H9 (cell line): ENCODE data around the gene DYRK1A. TPM values are rescaled to one million over a fixed set of nuclear protein-coding genes. Genes with fewer than 3 reads are reported as not detected.

Experiments
- DNase-seq: peaks from one replicate; pipeline ENCODE4 v3.0.0-alpha.2; 2017
- H2AFZ ChIP-seq: one replicate; pipeline ENCODE4 v1.6.1; 2013; ENCODE audit warnings: mild to moderate bottlenecking, low read length, control low read depth, moderate library complexity
- H2AK5ac ChIP-seq: 2 replicates; pipeline ENCODE4 v1.6.1; 2013; ENCODE audit warnings: low read length, control low read depth, mixed read lengths; ENCODE audit not compliant: insufficient read length
- H2BK120ac ChIP-seq: one replicate; pipeline ENCODE4 v1.6.1; 2013; ENCODE audit warnings: low read depth, mild to moderate bottlenecking, low read length, control low read depth, inconsistent platforms; ENCODE audit not compliant: poor library complexity, severe bottlenecking
- H2BK12ac ChIP-seq: 2 replicates; pipeline ENCODE4 v1.6.1; 2013; ENCODE audit warnings: low read length, control low read depth, mixed read lengths, low read depth; ENCODE audit not compliant: insufficient read length
- H2BK15ac ChIP-seq: 2 replicates; pipeline ENCODE4 v1.6.1; 2013; ENCODE audit warnings: low read depth, low read length, control low read depth
- H2BK20ac ChIP-seq: one replicate; pipeline ENCODE4 v1.6.1; 2013; ENCODE audit warnings: low read depth, mild to moderate bottlenecking, low read length, control low read depth, inconsistent platforms; ENCODE audit not compliant: poor library complexity, severe bottlenecking
- H2BK5ac ChIP-seq: 2 replicates; pipeline ENCODE4 v1.6.1; 2013; ENCODE audit warnings: low read length, control low read depth, mixed read lengths; ENCODE audit not compliant: insufficient read length
- H3K14ac ChIP-seq: 2 replicates; pipeline ENCODE4 v1.6.1; 2013; ENCODE audit warnings: low read length, control low read depth; ENCODE audit not compliant: insufficient read depth
- H3K18ac ChIP-seq: 2 replicates; pipeline ENCODE4 v1.6.1; 2013; ENCODE audit warnings: low read depth, mild to moderate bottlenecking, mixed read lengths, low read length, control low read depth; ENCODE audit not compliant: insufficient read length
- H3K23ac ChIP-seq: 2 replicates; pipeline ENCODE4 v1.6.1; 2013; ENCODE audit warnings: low read length, control low read depth, mixed read lengths, low read depth; ENCODE audit not compliant: insufficient read length
- H3K23me2 ChIP-seq: 2 replicates; pipeline ENCODE4 v1.6.1; 2013; ENCODE audit warnings: low read depth, mild to moderate bottlenecking, mixed read lengths, low read length, control low read depth; ENCODE audit not compliant: insufficient read length, poor library complexity, severe bottlenecking
- H3K27ac ChIP-seq: 2 replicates; pipeline ENCODE4 v1.5.1; 2013; ENCODE audit warnings: low read length, control low read depth, mixed read lengths, low read depth; ENCODE audit not compliant: insufficient read length
- H3K27me3 ChIP-seq: 2 replicates; pipeline ENCODE4 v1.6.1; 2013; ENCODE audit warnings: low read length, control low read depth, inconsistent platforms; ENCODE audit not compliant: insufficient read depth
- H3K4ac ChIP-seq: 2 replicates; pipeline ENCODE4 v1.6.1; 2013; ENCODE audit warnings: low read depth, mild to moderate bottlenecking, control low read depth, inconsistent platforms, low read length, moderate library complexity
- H3K4me1 ChIP-seq: 2 replicates; pipeline ENCODE4 v1.6.1; 2013; ENCODE audit warnings: low read length, control low read depth, inconsistent platforms; ENCODE audit not compliant: insufficient read depth
- H3K4me2 ChIP-seq: 2 replicates; pipeline ENCODE4 v1.6.1; 2013; ENCODE audit warnings: low read length, control low read depth, mixed read lengths; ENCODE audit not compliant: insufficient read length, insufficient read depth
- H3K56ac ChIP-seq: 2 replicates; pipeline ENCODE4 v1.6.1; 2013; ENCODE audit warnings: low read depth, mild to moderate bottlenecking, mixed read lengths, low read length, control low read depth; ENCODE audit not compliant: insufficient read length
- H3K79me1 ChIP-seq: 2 replicates; pipeline ENCODE4 v1.6.1; 2013; ENCODE audit warnings: low read depth, mild to moderate bottlenecking, moderate library complexity, low read length, control low read depth, inconsistent platforms; ENCODE audit not compliant: insufficient read depth, poor library complexity, severe bottlenecking
- H3K79me2 ChIP-seq: 2 replicates; pipeline ENCODE4 v1.6.1; 2013; ENCODE audit warnings: low read length, control low read depth, inconsistent platforms; ENCODE audit not compliant: insufficient read depth
- H3K9ac ChIP-seq: 2 replicates; pipeline ENCODE4 v1.6.1; 2013; ENCODE audit warnings: low read length, control low read depth, mixed read lengths; ENCODE audit not compliant: insufficient read length; ENCODE audit errors: extremely low read depth
- H3K9me3 ChIP-seq: one replicate; pipeline ENCODE4 v1.6.1; 2013; ENCODE audit warnings: low read depth, low read length, inconsistent platforms; ENCODE audit not compliant: control insufficient read depth
- H3T11ph ChIP-seq: one replicate; pipeline ENCODE4 v1.6.1; 2013; ENCODE audit warnings: mild to moderate bottlenecking, low read length, control low read depth, inconsistent platforms
- H4K20me1 ChIP-seq: one replicate; pipeline ENCODE4 v1.6.1; 2013; ENCODE audit not compliant: control insufficient read depth, insufficient read length, insufficient read depth
- H4K5ac ChIP-seq: 2 replicates; pipeline ENCODE4 v1.6.1; 2013; ENCODE audit warnings: low read depth, mild to moderate bottlenecking, mixed read lengths, low read length, control low read depth; ENCODE audit not compliant: insufficient read length
- H4K8ac ChIP-seq: replicated peaks from 2 replicates; pipeline ENCODE4 v1.6.1; 2013; ENCODE audit warnings: low read length, control low read depth, mixed read lengths, low read depth; ENCODE audit not compliant: insufficient read length
- H4K91ac ChIP-seq: 2 replicates; pipeline ENCODE4 v1.6.1; 2013; ENCODE audit warnings: low read depth, mild to moderate bottlenecking, moderate library complexity, mixed read lengths, low read length, control low read depth; ENCODE audit not compliant: insufficient read length
- H3K27ac Mint-ChIP-seq, 3 experiments: 2 replicates in 2 of 3; 3 replicates in 1 of 3; pipeline ENCODE4 v1.8.0; 2020 to 2021; ENCODE audit warnings: mixed read lengths in 3 of 3, mild to moderate bottlenecking in 1 of 3, moderate library complexity in 1 of 3
- H3K27me3 Mint-ChIP-seq: 2 replicates; pipeline ENCODE4 v1.8.0; 2021; ENCODE audit warnings: low read depth, mild to moderate bottlenecking, moderate library complexity, mixed read lengths
- H3K36me3 Mint-ChIP-seq, 3 experiments: 2 replicates in 2 of 3; 3 replicates in 1 of 3; pipeline ENCODE4 v1.8.0; 2020 to 2021; ENCODE audit warnings: low read depth in 3 of 3, mixed read lengths in 3 of 3; ENCODE audit not compliant: insufficient read depth in 1 of 3
- H3K4me1 Mint-ChIP-seq, 2 experiments: 2 replicates each; pipeline ENCODE4 v1.8.0; 2020; ENCODE audit warnings: mixed read lengths in 2 of 2
- H3K4me3 Mint-ChIP-seq, 2 experiments: 2 replicates in 1 of 2; 3 replicates in 1 of 2; pipeline ENCODE4 v1.8.0; 2020 to 2021; ENCODE audit warnings: mild to moderate bottlenecking in 2 of 2, mixed read lengths in 2 of 2, moderate library complexity in 1 of 2
- H3K9me3 Mint-ChIP-seq, 2 experiments: 2 replicates in 1 of 2; 3 replicates in 1 of 2; pipeline ENCODE4 v1.8.0; 2020; ENCODE audit warnings: mild to moderate bottlenecking in 2 of 2, mixed read lengths in 2 of 2, moderate library complexity in 1 of 2
- CTCF ChIP-seq: fragments of 200-600 bp; sonication (generic); conservative IDR thresholded peaks from 3 replicates; pipeline ENCODE4 v1.8.0; 2021; ENCODE audit warnings: antibody characterized with exemption, mild to moderate bottlenecking
- WGBS: extraction: QIAGEN DNeasy Blood & Tissue Kit; methylation state at CpG from one replicate; pipeline ENCODE4 v1.1.7; 2013; ENCODE audit warnings: missing lambda C conversion rate, low lambda C conversion rate, mixed read lengths; ENCODE audit not compliant: insufficient read length; ENCODE audit errors: extremely low coverage; 5-methylcytosine and 5-hydroxymethylcytosine counted together
- total RNA-seq: library from RNA; stranded (reverse); gene quantifications from 2 replicates; pipeline ENCODE4 v1.2.1, GENCODE V29; 2021

The DYRK1A gene
- total RNA-seq, 1 experiment from 2014 or later, result 73.6 TPM

DNA sequence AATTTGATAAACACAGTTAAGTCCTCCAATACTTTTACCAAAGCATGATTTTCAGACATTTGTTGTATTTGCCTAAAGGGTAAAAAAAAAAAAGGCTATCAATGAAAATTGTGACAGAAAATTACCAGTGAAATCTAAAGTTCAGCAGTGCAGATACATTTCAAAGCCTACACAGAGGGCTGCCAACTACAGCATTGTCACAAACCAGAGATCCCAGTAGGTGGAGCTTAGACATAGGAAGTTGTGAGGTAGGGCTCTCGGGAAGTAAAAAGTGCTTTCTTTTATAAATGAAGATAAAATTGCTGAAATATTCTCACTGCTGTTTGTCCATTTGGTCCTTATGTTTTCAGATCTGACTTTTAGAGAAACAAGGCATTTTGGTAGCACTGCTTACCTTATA lies 123.0 kb downstream of the DYRK1A start:
- H3K23me2 ChIP-seq, result no peaks in the 10 kb centered on the region
- no peak for TF ChIP-seq CTCF
- H3K56ac ChIP-seq, result no peak overlapping the region
- no peak overlapping the region for H4K8ac ChIP-seq
- H3K9me3 ChIP-seq, result no peaks in the 10 kb centered on the region
- no peak overlapping the region for H3K23ac ChIP-seq
- H3K27me3 ChIP-seq, result no peaks in the 10 kb centered on the region
- H2AFZ ChIP-seq, result no peak overlapping the region
- H3T11ph ChIP-seq, result no peak overlapping the region
- H3K4me1 Mint-ChIP-seq, result peaks cover 7 to 9% of the 10 kb centered on the region in 2 experiments
- no peaks in the 10 kb centered on the region for H3K4me1 ChIP-seq
- no peak overlapping the region for H3K4me2 ChIP-seq
- no peak overlapping the region for H4K91ac ChIP-seq
- H2BK15ac ChIP-seq, result no peak overlapping the region
- no peaks in the 10 kb centered on the region for H3K27me3 Mint-ChIP-seq
- peak overlapping the region in 1 of 3 experiments; percentile 65; a peak in 1 of 7 replicates for H3K27ac Mint-ChIP-seq
- no peak overlapping the region for H2BK20ac ChIP-seq
- H2BK120ac ChIP-seq, result no peak overlapping the region
- no peak for DNase-seq
- no peak overlapping the region for H2BK12ac ChIP-seq
- no peak overlapping the region for H3K18ac ChIP-seq
- no peak overlapping the region for H2BK5ac ChIP-seq
- WGBS, result no CpG with 5 or more reads among the region's 1 CpG
- H3K14ac ChIP-seq, result no peak overlapping the region
- no peak overlapping the region for H3K4ac ChIP-seq
- H3K9me3 Mint-ChIP-seq, result no peaks in the 10 kb centered on the region
- H2AK5ac ChIP-seq, result no peak overlapping the region
- H3K36me3 Mint-ChIP-seq, result peaks cover 17 to 43% (median 40%) of the 10 kb centered on the region in 3 experiments
- H3K4me3 Mint-ChIP-seq, result no peak overlapping the region
- no peaks in the 10 kb centered on the region for H4K20me1 ChIP-seq
- peaks cover 3% of the 10 kb centered on the region for H3K79me1 ChIP-seq
- no peak overlapping the region for H3K27ac ChIP-seq
- H4K5ac ChIP-seq, result no peak overlapping the region
- H3K9ac ChIP-seq, result no peak overlapping the region
- H3K79me2 ChIP-seq, result no peaks in the 10 kb centered on the region
